Right renal cortex interstitium (tissue), 3 donors: ENCODE measurements around the gene WFIKKN1. TPM values are rescaled to one million over a fixed set of nuclear protein-coding genes. Genes with fewer than 3 reads are reported as not detected.
A peak's percentile ranks its signal among the peaks of the same experiment; 100 is the strongest.

Source experiments
- DNase-seq, 3 donors: peaks; one replicate each; pipeline ENCODE4 v3.0.0-alpha.2; 2013; ENCODE audit warnings: low read depth in 3 of 3, low spot score in 2 of 3
- polyA plus RNA-seq, 3 donors: library from polyadenylated mRNA; unstranded; fragments of 120-200 nt; gene quantifications; one replicate each; pipeline ENCODE4 v1.2.1, GENCODE V29; 2013; ENCODE audit not compliant: insufficient read length in 3 of 3

Gene WFIKKN1
- polyA plus RNA-seq, 3 donors = 0.82 to 1.2 (median 0.94) TPM

DNA sequence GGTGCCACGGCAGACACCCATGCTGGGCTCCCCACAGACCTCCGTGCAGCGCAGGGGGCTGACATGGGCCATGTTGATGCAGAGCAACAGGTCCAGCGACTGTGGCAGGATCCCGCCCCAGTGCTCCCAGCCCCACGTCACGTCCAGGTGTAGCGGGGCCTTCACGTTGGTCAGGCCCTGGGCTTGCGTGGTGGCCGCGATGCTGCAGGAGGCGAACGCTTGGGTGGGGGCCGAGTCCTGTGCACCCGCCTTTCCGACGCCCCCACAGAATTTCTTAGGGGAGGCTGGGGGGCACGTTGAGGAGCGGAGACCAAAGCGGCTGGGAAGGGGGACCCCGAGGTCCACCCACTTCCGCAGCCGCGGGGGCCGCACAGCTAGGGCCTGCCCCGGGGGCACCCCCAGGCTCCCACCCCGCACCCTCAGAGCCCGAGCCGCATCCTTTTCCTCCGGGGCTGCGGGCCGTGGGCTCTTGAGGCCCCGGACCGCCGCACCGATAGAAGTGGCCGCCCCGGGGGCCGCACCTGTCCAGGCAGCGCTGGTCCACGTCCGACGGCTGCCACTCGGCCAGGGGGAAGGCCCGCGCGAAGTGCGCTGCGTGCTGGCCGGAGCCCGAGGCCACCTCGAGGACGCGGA lies 4.9 kb downstream of the WFIKKN1 start:
- DNase-seq = no peak

DNA sequence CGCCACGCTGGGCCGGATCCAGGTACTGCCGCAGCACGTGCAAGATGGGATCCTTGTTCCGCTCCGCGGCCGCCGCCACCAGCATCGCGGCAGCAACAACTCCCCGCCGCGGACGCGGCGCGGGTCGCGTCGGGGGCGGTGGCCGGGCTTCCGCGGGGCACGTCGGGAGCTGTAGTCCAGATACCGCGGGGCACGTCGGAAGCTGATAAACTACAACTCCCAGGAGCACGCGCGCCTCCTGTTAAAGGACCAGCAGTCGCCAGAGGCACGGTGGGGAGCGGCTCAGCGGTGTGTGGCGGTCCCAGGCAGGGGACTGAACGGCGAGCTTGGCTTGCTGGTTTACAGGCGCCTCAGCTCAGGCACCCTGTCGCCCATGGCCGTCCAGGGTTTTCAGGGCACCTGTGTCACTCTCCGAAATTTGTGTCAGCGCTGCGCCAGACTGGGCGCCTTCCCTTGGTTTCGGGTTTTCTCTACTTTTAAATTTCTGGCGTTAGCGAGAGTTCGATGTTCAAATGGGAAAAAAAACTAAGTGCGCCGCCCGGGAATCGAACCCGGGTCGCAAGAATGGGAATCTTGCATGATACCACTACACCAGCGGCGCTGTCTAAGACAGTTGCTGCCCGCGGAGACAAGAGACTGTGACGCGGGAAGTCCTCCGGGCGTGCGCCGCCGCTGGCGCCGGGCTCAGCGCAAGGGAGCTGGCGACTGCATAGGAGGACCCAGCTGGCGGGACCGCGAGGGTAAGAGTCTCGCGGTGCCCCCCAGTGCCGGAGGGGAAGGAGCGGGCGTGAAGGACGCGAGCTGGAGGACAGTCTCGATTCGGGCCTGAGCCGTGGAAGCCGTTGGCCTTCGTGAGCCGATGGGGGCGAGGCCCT lies 5.7 kb downstream of the WFIKKN1 start, which contains the start of gene METTL26:
TSS of gene METTL26 (minus strand) at position 100 of the 875 bp plus-strand sequence. CDS start at position 85, 15 bp downstream.
- DNase-seq = peak; percentile 77 to 88 (median 85)

- peak in 1 of 3 donors; percentile 74 for DNase-seq
Observed at GRCh38 chr16:637081-638018, 6.6 kb downstream of the WFIKKN1 start.

- DNase-seq = no peak
Observed at GRCh38 chr16:638034-638543, 7.3 kb downstream of the WFIKKN1 start.

DNA sequence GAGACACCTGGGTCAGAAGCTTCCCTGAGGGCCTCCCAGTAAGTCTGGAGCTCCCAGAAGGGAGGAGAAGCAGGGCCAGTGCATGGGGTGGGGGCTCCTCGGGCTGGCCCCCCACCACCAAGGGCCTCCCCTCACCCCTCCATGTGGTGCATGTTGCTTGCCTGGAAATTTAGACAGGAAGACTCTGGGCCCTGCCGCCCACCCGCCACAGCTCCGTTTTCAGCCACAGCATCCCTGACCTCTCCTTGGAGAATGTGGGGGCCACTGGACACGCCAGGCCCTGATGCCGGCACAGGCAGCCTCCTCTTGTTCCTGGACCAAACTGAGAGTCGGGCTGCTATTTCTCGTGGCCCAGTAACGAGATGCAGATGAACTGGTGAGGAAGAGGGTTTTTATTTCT lies 8.1 kb downstream of the WFIKKN1 start:
- no peak for DNase-seq

- no peak for DNase-seq
Observed at GRCh38 chr16:640614-641013, 9.8 kb downstream of the WFIKKN1 start.

DNA sequence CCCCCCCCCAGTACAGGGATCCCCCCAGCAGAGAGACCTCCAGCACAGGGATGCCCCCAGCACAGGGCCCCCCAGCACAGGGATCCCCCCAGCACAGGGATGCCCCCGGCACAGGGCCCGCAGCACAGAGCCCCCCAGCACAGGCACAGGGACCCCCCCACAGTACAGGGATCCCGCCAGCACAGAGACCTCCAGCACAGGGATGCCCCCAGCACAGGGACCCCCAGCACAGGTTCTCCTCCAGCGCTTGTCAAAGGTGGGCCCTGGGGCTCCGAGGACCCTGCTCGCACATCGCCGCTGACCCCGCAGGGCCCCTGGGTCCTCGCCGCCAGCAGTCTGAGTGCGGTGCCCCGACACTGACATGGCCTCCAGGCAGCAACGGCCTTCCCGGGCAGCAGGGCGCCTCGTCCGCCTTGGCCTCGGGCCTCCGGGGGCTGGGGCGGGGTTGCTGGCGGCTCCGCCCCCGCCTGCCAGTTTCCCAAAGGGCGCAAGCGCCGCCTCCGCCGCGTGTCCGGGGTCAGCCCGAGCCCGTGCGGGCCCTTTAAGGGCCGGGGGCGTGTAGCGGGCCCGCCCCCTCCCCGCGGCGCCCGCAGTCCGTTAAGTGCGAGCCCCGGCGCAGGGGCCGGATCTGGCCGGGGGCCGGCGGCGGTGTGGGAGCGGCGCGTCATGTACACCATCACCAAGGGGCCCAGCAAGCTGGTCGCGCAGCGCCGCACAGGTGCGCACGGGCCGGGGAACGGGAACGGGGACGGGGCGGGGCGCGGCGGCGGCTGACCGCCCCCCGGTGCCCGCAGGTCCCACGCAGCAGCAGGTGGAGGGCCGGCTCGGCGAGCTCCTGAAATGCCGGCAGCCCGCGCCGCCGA lies 10.8 kb downstream of the WFIKKN1 start, which contains the start of gene MCRIP2:
TSS of gene MCRIP2 (plus strand) at position 503 of the 863 bp plus-strand sequence. CDS start at position 667, 164 bp downstream.
- DNase-seq = no peak

DNA sequence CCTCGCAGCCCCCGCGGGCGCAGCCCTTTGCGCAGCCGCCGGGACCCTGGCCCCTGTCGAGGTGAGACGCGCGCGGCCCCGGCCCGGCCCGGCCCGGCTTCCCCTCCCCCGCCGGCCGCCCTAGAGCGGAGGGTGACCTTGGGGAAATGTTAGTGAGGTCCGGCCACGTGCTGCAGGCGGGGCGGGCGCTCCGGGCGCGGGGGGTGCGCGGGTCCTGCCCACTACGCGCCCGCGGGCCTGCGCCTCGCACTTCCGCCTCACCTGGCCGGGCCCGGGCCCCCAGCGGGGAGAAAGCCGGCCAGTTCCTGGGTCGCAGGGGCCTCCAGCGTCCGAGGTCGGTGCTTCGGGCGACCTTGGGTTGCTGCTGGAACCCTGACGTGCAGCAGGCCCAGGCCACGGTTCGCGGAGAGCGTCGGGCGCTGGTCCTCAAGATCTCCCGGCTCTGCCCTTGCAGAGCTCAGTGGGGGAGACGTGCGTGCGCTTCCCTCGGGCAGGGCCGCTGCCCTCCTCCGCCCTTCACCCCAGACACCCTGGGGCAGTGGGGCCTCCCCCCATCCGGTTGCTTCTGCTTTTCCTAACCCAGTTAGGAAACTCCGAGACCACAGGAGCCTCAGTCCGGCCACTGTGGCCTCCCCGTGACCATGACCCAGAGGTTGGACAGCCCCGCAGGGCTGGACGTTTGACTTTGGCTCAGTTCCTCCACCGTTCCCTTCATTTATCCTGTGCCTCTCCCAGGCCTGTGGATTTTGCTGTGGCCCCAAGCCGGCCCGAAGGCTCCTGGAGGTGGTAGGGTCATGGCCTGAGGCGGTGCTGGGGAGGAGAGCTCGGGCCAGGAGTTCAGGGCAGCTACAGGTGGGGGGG lies 11.6 kb downstream of the WFIKKN1 start:
- no peak for DNase-seq

- DNase-seq = no peak
Observed at GRCh38 chr16:643050-643368, 12.2 kb downstream of the WFIKKN1 start.

DNA sequence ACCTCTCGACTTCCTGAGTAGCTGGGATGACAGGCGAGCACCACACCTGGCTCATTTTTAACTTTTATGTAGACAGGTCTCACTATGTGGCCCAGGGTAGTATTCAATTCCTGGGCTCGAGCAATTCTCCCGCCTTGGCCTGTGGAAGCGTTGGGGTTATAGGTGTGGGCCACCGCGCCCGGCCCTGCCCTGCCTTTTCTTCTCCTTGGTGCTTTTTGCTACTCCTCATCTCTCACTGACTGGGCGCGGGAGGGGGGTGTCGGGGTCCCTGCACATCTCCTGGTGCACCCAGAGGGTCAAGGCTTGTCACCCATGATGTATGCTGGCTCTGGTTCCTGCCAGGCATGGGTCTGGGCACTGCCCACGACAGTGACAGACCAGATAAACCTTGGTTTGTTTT lies 13.8 kb downstream of the WFIKKN1 start:
- DNase-seq = no peak

GRCh38 chr16:645852-646678 lies 15.3 kb downstream of the WFIKKN1 start:
- DNase-seq = no peak

GRCh38 chr16:646679-647172 lies 15.9 kb downstream of the WFIKKN1 start:
- DNase-seq = no peak

DNA sequence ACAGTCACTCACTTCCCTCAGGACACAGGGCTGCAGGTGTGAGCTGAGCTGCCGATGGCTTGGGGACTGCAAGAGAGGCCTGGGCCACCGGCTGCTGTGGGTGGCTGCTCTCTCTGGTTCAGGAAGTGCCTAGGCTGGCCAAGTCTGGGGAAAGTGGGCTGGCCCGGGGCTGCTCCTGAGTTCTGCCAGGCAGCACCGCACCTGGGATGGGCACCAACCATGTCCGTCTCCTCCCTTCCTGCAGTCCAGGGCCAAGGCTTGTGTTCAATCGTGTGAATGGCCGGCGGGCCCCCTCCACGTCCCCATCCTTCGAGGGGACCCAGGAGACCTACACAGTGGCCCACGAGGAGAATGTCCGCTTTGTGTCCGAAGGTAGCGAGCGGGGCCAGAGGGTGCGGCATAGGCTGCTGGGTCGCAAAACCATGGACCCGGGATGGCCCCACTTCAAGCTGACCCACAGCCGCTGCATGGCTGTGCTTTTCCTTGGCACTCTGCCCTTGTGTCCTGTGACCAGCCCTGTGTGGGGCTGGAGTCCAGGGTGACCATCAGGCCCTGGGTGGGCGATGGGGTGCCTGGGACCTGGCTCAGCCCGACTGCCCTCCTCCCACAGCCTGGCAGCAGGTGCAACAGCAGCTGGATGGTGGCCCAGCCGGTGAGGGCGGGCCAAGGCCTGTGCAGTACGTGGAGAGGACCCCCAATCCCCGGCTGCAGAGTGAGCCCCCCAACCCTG lies 16.6 kb downstream of the WFIKKN1 start:
- DNase-seq = no peak

DNA sequence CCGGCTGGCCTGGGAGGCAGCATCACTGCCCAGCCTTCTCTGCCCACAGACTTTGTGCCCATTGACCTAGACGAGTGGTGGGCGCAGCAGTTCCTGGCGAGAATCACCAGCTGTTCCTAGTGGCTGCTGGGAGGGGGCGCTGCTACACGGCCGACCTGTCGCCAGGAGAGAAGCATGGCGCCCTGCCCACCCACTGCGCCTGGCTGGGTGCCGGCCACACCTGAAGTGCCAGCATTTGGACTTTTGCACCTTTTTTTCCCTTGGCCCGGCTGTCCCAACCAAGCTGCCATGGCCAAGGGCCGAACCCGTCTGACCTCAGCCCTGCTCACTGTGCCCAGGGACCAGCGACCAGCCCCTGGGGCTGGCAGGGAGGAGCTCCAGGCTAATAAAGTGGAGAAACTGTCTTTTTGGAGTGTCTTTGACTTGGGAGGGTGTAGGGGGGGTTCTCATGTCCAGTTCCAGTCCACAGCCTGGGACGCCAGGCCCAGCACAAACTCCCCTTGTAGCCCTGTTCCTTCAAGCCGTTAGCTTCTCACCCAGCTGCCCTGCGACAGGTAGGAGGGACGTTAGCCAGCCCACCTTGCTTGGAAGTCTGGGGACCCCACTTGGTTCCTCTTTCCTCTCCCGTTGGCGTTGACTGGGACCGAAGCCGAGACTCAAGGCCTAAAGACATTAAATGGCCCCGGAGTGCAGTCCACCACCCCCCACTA lies 17.4 kb downstream of the WFIKKN1 start:
- no peak for DNase-seq

- peak; percentile 68 to 80 (median 74) for DNase-seq
Observed at GRCh38 chr16:648781-649589, 18.2 kb downstream of the WFIKKN1 start, which contains the start of gene WDR90. WDR90 (plus strand) TSS chr16:649365; CDS start chr16:649417, 52 bp downstream.
